ENCODE measurements around the gene SYT7. TPM values are rescaled to one million over a fixed set of nuclear protein-coding genes. Genes with fewer than 3 reads are reported as not detected.

SYT7 gene
- total RNA-seq, 1 experiment from 2014 or later: 2.5 TPM

DNA sequence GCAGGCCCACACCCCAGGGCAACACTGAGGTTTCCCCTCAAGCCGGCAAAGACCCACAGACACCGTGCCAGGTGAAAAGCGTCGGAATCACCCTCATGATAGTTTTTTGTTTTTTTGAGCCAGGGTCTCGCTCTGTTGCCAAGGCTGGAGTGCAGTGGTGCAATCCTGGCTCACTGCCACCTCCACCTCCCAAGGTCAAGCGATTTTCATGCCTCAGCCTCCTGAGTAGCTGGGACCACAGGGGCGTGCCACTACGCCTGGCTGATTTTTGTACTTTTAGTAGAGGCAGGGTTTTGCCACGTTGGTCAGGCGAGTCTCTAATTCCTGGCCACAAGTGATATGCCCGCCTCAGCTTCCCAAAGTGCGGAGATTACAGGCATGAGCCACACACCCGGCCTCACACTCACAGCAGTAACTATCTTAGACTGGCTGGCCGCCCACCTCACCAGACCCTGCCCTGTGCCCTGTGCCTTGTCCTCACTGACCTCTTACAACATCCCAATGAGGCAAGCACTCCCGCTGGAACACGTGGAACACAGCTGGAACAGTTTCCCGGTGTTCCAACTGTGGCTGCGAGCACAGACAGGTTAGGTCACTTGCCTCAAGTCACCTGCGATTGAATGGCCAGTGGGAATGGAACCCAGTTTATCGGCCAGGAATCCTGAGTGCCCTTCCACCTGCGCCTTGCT lies 51.2 kb downstream of the SYT7 start:
- ChIA-PET POLR2A (no interaction called here), CTCF (interaction anchor here (0.6 to 2.6 kb wide), 2 partner anchors 13 to 1302 kb away, joined by 7 to 8 read pairs; partner anchors contain the start of gene STX5)
- Histone ChIP-seq H3K4me3 (ENCODE audit: low read depth in 2 of 2, low read length in 2 of 2) (no peak overlapping the region), H3K27me3 (ENCODE audit: control insufficient read depth, insufficient read depth, low read length) (no peaks in the 10 kb centered on the region), H3K9me3 (ENCODE audit: control insufficient read depth, insufficient read depth, low read depth, low read length) (no peaks in the 10 kb centered on the region), H3K4me1 (ENCODE audit: control insufficient read depth, insufficient read depth, low read length) (no peaks in the 10 kb centered on the region), H3K36me3 (ENCODE audit: control insufficient read depth, insufficient read depth, low read length) (no peaks in the 10 kb centered on the region), H3K27ac (ENCODE audit: low read length) (no peak overlapping the region)
- ATAC-seq (no peak), DNase-seq (ENCODE audit: low read depth, low spot score) (no peak)
- in situ Hi-C loops (cut with HindIII; ENCODE audit: low pct_unique_long_range_greater_than_20kb, low sequenced_read_pairs): no loop called here
- intact Hi-C loops (cut with micrococcal nuclease; ENCODE audit: unreplicated experiment): no loop called here
- TF ChIP-seq SIN3A (IDR thresholded peaks at IDR 0.05; ENCODE audit: borderline replicate concordance, insufficient read depth, low read depth, low read length) (no peak), REST (IDR thresholded peaks at IDR 0.05; ENCODE audit: insufficient read depth in 1 of 2, low read depth in 2 of 2, low read length in 1 of 2) (no peak), POLR2AphosphoS5 (IDR thresholded peaks at IDR 0.05; ENCODE audit: low read depth, low read length) (no peak), TCF7L2 (IDR thresholded peaks at IDR 0.05; ENCODE audit: low read depth, low read length) (no peak)
- TF ChIP-seq, protein P1, sequence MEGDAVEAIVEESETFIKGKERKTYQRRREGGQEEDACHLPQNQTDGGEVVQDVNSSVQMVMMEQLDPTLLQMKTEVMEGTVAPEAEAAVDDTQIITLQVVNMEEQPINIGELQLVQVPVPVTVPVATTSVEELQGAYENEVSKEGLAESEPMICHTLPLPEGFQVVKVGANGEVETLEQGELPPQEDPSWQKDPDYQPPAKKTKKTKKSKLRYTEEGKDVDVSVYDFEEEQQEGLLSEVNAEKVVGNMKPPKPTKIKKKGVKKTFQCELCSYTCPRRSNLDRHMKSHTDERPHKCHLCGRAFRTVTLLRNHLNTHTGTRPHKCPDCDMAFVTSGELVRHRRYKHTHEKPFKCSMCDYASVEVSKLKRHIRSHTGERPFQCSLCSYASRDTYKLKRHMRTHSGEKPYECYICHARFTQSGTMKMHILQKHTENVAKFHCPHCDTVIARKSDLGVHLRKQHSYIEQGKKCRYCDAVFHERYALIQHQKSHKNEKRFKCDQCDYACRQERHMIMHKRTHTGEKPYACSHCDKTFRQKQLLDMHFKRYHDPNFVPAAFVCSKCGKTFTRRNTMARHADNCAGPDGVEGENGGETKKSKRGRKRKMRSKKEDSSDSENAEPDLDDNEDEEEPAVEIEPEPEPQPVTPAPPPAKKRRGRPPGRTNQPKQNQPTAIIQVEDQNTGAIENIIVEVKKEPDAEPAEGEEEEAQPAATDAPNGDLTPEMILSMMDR (IDR thresholded peaks at IDR 0.05): no peak
- no TSS peak for BruUV-seq (replicated peaks)

DNA sequence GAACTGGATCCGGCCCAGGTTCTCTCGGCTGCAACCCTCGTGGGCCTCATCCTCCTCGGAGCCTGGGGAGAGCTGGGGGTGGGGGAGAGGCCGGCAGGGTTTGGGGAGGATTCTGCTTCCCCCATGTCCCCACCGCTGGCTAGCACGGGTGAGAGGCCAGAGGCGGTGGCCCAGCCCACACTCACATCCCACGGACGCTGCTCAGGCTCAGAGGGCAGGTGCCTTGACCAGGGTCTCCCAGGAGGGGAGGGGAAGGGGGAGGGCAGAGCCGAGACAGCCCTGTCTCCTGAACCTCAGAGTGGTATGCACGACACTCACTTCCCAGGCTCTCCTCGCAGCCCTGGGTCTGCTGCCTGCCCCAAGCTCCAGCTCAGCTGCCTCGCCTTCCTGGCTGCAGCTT lies 52.8 kb downstream of the SYT7 start:
- no peaks in the 10 kb centered on the region for H3K4me1 ChIP-seq (ENCODE audit: control insufficient read depth, insufficient read depth, low read length)
- TF ChIP-seq SIN3A (IDR thresholded peaks at IDR 0.05; ENCODE audit: borderline replicate concordance, insufficient read depth, low read depth, low read length) (no peak), POLR2AphosphoS5 (IDR thresholded peaks at IDR 0.05; ENCODE audit: low read depth, low read length) (no peak), TCF7L2 (IDR thresholded peaks at IDR 0.05; ENCODE audit: low read depth, low read length) (no peak), REST (IDR thresholded peaks at IDR 0.05; ENCODE audit: insufficient read depth in 1 of 2, low read depth in 2 of 2, low read length in 1 of 2) (no peak)
- TF ChIP-seq, protein P1 (IDR thresholded peaks at IDR 0.05): no peak
- ChIA-PET CTCF (no interaction called here), POLR2A (no interaction called here)
- no TSS peak for BruUV-seq (replicated peaks)
- in situ Hi-C loops (cut with HindIII; ENCODE audit: low pct_unique_long_range_greater_than_20kb, low sequenced_read_pairs) (no loop called here), intact Hi-C loops (cut with micrococcal nuclease; ENCODE audit: unreplicated experiment) (no loop called here)
- H3K9me3 ChIP-seq (ENCODE audit: control insufficient read depth, insufficient read depth, low read depth, low read length): no peaks in the 10 kb centered on the region
- no peak overlapping the region for H3K27ac ChIP-seq (ENCODE audit: low read length)
- no peak overlapping the region for H3K4me3 ChIP-seq (ENCODE audit: low read depth in 2 of 2, low read length in 2 of 2)
- ATAC-seq (no peak), DNase-seq (ENCODE audit: low read depth, low spot score) (no peak)
- no peaks in the 10 kb centered on the region for H3K27me3 ChIP-seq (ENCODE audit: control insufficient read depth, insufficient read depth, low read length)
- H3K36me3 ChIP-seq (ENCODE audit: control insufficient read depth, insufficient read depth, low read length): no peaks in the 10 kb centered on the region
